KG1 (cell line): ENCODE results near the gene ZFYVE28.

Experiments used
- DNase-seq: peaks from one replicate; lab custom pipeline; 2025; lab: John Stamatoyannopoulos, UW

ZFYVE28 gene

GRCh38 chr4:2302387-2303119, 115.9 kb downstream of the ZFYVE28 start:
- no peak for DNase-seq

DNA sequence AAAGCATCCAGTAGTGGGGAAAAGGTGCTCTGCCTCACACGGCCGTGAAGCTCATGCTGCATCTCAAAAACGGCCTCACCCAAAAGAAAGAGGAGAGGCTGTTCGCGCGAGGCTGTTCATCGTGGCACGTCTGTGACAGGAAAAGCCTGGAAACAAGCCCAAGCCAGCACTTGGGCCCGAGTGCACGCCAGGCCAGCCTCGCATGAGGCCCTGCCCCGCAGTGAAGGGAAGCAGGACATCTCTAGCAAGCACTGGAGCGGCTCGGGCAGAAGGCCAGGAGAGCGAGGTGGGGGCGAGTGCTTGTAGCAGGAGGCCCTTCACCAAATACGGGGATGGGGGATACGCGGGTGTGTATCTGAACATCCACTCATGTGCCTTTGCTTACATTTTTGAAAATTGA, 116.6 kb downstream of the ZFYVE28 start:
- DNase-seq = no peak

DNA sequence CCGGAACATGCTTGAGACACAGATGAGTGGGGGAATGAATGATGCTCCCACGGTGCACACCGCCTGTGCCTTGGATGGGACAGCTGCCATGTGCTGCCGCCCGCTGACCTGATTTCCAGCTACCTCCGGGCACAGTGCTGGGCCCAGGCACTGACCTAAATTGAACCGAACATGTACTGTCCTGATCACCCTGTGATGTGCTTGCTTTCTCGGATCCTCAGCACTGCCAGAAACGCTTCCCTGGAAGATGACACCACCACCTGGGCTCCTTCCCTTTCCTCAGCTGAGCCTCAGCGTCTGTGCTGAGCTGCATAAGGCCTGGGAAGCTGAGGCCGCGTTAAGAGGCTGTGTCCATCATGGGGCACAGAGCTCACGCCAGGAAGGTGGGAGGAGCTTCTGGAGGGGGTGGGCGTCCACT, 117.2 kb downstream of the ZFYVE28 start:
- no peak for DNase-seq

DNA sequence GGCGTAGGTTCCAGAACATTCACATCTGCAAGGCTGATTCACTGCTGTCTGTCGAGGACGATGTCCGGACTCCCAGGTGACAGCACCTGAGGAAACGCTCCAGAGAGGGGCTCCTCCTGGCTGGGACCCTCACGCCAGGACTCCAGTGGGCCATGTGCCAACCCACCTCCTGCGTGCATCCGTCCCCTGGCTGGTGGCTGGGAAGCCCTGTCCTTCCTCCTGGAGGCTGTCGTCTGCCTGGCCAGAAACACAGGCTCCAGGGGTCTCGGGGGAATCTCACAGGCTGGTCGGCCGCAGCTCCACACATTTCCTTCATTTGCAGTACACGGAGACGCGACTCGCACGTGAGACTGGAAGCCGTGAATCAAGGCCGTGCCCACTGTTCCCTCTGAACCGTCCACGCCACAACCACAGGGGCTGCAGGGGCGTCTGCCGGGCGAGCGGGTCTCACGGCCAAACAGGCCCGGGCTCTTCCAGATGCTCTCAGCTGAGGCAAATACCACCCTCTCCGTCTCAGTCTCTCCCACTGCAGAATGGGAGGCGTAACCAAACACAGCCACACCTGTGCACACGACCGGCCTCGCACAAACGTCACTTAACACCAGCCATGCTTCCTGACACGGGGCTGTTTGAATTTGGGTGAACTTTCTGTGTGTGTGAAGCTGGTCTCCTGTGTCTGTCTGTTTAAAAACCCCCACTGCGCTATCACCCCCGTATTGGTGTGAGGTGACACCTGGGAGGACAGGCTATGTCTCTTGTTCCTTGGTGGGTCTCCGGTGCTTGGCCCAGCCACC, 117.8 kb downstream of the ZFYVE28 start:
- no peak for DNase-seq

DNA sequence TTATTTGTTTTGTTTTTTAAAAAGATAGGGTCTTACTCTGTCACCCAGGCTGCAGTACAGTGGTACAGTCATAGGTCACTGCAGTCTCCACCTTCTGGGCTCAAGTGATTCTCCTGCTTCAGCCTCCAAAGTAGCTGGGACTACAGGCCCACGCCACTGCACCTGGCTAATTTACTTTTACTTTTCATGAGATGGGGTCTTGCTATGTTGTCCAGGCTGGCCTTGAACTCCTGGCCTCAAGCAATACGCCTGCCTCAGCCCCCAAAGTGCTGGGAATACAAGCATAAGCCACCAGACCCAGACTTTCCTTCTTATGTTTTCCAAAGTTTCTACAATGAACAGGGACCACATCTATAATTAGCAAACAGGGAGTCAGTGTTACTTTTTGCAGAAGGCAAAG, 118.7 kb downstream of the ZFYVE28 start:
- DNase-seq = no peak

- no peak for DNase-seq
These were observed 119.9 kb downstream of the ZFYVE28 start for GRCh38 chr4:2298532-2298991.

- DNase-seq = no peak
These were observed 120.6 kb downstream of the ZFYVE28 start for GRCh38 chr4:2297606-2298531.

DNA sequence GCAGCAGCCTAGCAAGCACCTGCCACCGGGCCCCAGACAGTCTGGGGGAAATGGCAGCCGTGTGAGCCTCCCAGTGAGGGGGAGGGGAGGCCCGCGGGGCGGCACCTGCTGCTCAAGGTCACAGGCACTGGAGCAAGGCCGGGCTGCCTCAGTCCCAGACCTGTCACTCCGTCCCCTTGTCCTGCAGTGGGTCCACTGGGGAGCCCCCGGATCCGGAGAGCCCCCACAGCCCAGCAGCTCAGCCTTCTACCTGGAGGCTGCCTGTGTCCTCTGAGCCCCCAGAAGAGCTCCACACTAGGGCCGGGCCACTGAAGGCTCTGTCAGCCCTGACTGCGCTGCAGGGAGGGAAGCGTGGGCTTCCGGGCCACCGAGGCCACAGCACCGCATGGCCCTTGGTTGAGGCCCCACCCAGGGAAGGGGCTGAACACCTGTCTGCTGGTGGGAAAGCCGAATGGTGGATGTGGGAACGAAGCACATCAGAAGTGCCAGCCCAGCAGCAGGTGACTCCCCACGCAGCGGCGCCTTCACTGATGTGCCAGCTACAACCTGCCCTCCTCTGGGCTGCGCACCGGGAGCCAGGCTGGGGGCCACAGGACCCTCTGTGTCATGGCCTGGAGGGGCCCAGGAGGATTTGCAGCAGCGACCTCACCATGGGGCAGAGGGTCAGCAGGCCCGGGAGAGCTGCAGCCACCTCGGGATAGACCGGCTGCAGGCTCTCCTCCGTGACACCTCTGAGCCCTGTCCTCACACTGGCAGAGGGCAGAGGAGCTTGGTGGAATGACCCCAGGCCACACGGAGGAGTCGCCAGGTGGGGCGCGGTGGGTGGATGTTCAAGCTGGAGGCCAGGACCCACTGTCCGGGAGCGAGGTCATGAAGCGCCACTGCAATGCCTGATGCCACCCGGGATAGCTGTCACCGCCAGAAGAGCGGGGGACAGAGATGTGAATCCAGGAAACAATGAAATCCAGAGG, 121.5 kb downstream of the ZFYVE28 start:
- no peak for DNase-seq

- no peak for DNase-seq
These were observed 122.5 kb downstream of the ZFYVE28 start for GRCh38 chr4:2295900-2296442.

DNA sequence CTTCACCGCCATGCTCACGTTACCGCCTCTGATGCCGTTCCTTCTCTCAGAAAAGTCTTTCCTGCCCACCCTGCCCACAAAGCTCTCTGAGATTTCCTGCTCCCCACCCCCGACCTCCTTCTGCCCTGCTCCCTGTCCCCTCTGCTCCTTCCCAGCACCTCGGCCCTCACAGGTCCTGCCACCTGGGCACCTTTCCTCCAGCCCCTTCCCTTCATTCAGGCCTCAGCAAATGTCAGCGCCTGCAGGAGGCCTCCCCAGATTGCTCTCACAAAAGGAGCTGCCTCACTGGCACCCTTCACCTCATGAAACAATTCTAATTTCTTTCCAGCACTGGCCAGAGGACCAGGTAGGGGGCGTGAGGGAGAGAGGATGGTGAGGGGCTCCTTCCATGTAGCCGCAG, 122.9 kb downstream of the ZFYVE28 start:
- no peak for DNase-seq

DNA sequence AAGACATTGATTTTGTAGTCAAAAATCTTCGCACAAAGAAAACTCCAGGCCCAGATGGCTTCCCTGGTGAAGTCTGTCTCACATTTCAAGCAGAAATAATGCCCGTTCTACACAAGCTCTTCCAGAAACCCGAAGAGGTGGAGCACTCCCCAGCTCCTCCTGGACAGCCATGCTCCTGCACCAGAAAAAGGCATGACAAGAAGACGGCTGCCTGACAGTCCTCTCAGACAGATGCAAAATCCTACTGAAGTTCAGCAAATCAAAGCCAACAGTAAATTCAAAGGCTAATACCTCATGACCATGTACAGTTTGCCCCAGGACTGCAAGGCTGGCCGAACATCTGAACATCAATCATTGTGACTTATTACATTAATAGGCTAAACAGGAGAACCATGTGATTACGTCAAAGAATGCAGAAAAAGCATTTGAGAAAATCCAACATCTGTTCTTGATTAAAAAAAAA, 125.8 kb downstream of the ZFYVE28 start:
- DNase-seq = no peak

DNA sequence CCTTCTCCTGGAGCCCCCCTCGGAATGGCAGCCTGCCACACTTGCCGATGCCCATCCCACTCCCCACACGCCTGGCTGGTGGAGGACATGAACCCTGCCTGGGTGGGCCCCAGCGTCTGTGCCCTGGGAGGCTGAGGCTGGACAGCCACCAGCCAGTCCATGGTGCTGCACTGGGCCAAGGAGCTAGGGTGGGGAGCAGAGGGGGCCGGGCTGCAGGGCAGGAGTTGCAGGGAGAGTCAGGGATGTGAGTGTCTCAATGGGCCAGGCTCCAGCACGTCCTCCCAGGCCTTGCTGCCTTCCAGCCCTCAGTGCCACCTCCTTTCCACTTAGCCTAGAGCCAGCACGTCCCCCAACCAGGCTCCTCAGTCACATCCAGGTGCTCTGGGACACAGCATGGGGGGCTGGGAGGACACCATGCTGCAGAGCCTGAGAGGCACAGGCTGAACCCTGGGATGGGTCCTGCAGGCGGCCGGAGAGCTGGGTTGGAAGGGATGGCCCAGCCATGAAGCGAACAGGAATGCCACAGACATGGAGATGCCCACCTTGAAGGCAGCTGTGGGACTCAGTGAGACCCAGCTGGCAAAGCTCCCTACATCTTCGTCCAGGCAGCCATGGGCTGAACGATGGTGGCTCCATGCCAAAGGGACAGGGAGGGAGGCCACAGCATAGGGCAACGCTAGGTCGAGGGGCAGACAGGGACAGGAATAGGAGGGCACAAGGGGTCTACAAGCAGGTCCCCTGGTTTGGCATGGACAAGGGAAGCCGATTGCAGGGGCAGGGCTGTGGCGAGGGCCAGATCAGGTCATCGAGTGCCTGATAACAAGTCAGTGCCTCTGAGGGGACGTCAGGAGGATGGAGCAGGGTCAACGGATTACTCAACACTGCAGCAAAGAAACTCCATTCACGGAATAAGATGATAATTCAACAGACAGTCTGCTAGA, 126.5 kb downstream of the ZFYVE28 start:
- DNase-seq = no peak

GRCh38 chr4:2290974-2291704, 127.3 kb downstream of the ZFYVE28 start:
- peak; percentile 30 for DNase-seq

- DNase-seq = no peak
These were observed 128.0 kb downstream of the ZFYVE28 start for GRCh38 chr4:2290488-2290887.

DNA sequence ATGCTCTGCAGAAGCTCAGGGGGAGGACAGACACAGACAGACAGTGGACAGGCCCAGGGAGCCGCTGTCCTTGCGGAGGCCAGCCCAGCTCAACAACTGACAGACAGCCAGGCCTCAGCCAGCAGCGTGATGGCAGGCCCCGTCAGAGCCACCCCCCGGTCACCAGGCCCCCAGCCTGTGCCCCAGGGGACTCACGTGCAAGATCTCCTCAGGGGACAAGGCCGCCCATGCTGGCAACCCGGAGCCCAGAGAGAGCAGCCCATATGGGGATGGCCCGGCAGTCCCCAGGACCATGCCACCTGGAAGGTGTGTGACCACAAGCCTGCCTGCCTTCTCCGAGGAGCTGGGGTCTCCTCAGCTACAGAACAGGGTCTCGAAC, 128.5 kb downstream of the ZFYVE28 start:
- no peak for DNase-seq

DNA sequence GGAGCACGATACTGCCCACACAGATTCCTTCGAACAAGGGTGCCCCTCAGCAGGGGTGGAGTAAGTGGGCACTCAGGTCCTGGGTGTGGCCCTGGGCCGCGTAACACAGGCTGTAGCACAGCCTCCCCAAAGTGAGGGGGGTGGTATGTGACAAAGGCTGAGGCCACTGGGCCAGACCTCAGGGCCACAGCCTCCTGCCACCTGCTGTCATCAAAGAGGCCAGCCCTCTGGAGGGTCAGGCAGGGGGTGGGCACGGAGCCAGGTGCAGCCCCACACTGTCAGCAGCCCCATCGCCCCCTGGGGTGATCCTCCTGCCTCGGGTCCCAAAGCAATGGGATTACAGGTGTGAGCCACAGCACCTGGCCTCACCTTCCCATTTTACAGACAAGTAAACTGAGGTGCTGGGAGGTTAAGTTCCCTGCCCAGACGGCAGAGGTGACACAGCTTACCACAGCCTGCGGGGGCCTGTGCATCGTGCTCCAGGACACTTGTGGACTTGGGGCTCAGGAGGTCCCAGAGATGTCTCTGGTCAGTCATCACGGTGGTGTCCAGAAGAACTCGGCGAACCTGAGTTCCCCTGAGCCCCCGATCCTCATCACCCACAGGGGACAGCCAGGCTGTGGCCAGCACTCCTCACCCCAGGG, 129.0 kb downstream of the ZFYVE28 start:
- DNase-seq = no peak

DNA sequence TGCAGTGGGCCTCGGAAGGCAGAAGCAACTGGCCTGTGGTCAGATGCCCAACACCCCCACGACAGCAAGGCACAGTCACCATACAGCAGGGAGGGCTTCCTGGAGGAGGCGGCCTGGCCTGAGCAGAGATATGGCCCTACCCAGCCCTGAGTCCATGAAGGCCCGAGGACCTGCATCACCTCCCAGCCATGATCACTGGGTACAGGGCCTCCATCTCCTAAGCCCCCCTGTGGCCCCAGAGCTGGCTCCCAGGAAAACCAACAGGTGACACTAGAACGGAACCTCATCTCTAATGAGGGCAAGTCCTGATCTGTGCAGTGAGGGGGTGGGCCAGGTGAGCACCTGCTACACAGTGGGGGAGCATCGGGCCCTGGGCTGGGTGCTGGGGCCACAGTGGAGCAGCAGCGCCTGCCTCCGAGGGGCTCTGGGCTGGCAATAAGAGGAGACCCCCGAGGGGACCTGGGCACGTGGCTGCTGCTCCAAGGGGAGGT, 130.3 kb downstream of the ZFYVE28 start:
- DNase-seq = no peak

DNA sequence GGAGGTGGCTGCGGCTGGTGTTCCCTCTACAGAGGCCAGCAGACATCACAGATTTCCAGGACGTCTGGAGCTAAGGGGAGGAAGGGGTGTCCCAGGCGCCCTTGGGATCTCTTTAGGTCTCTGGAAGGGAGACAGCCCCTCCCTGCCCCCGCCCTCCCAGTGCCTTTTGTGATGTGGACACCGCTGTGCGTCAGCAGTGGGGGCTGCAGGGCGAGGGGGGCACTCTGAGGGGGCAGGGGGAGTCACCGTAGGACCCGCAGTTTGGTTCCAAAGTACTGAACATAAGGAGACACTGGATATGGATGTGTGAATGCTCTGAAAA, 130.9 kb downstream of the ZFYVE28 start:
- no peak for DNase-seq
